ENCODE data around the gene NCOA6.
"Not testable (repeated sequence)": the region's sequence is repeated elsewhere in the genome, so short reads cannot be mapped to it uniquely, and the experiment has no call there.

NCOA6 gene

GRCh38 chr20:34824806-34825529, 483 bp downstream of the NCOA6 start:
- peak; percentile 69 to 71 for DNase-seq

GRCh38 chr20:34824452-34824805, 1.0 kb downstream of the NCOA6 start:
- peak; percentile 85 to 87 for DNase-seq

- no peak for DNase-seq
Measured at GRCh38 chr20:34824026-34824425, 1.4 kb downstream of the NCOA6 start.

- DNase-seq: no peak
Measured at GRCh38 chr20:34820805-34821578, 4.5 kb downstream of the NCOA6 start.

- DNase-seq: no peak
Measured at GRCh38 chr20:34817801-34818200, 7.7 kb downstream of the NCOA6 start.

- no peak for DNase-seq
Measured at GRCh38 chr20:34817072-34817471, 8.4 kb downstream of the NCOA6 start.

- DNase-seq: no peak
Measured at GRCh38 chr20:34815636-34816035, 9.8 kb downstream of the NCOA6 start.

GRCh38 chr20:34808583-34808982, 16.9 kb downstream of the NCOA6 start:
- no peak for DNase-seq

- not testable (repeated sequence) for DNase-seq
Measured at GRCh38 chr20:34807944-34808465, 17.4 kb downstream of the NCOA6 start.

- DNase-seq: no peak
Measured at GRCh38 chr20:34806255-34806654, 19.2 kb downstream of the NCOA6 start.

- DNase-seq: no peak
Measured at GRCh38 chr20:34798871-34799270, 26.6 kb downstream of the NCOA6 start.

- no peak for DNase-seq
Measured at GRCh38 chr20:34798328-34798727, 27.1 kb downstream of the NCOA6 start.

GRCh38 chr20:34797012-34797995, 28.1 kb downstream of the NCOA6 start:
- DNase-seq: no peak

- no peak for DNase-seq
Measured at GRCh38 chr20:34794006-34794585, 31.4 kb downstream of the NCOA6 start.

GRCh38 chr20:34792687-34793363, 32.6 kb downstream of the NCOA6 start:
- no peak for DNase-seq

- DNase-seq: no peak
Measured at GRCh38 chr20:34791289-34792020, 34.0 kb downstream of the NCOA6 start.

- no peak for DNase-seq
Measured at GRCh38 chr20:34781220-34781619, 44.2 kb downstream of the NCOA6 start.

GRCh38 chr20:34780291-34780690, 45.2 kb downstream of the NCOA6 start:
- not testable (repeated sequence) for DNase-seq

GRCh38 chr20:34776177-34776576, 49.3 kb downstream of the NCOA6 start:
- DNase-seq: no peak

- DNase-seq: no peak
Measured at GRCh38 chr20:34774886-34775285, 50.6 kb downstream of the NCOA6 start.

- DNase-seq: no peak
Measured at GRCh38 chr20:34774449-34774848, 51.0 kb downstream of the NCOA6 start.
